Stimulated activated naive CD8-positive, alpha-beta T cell treated with anti-CD3 and anti-CD28 coated beads, Interleukin-15, amount 100 ng/mL, for 72 hours (primary cell): ENCODE data around the gene LAIR1.

Experiments used
- ATAC-seq: fragments of 150-1000 bp; cut with Tn5 transposase; 2 replicates; pipeline ENCODE4 v1.10.0; 2021; ENCODE audit warnings: mild to moderate bottlenecking, moderate library complexity
- DNase-seq, 2 donors: peaks; one replicate each; pipeline ENCODE4 v3.0.0; 2021 to 2022
- H3K27ac Mint-ChIP-seq, 2 donors: one replicate each; pipeline ENCODE4 v1.8.0; 2022; ENCODE audit warnings: mild to moderate bottlenecking in 2 of 2, mixed read lengths in 2 of 2, moderate library complexity in 2 of 2
- H3K27me3 Mint-ChIP-seq: one replicate; pipeline ENCODE4 v1.8.0; 2022; ENCODE audit warnings: mixed read lengths
- H3K4me1 Mint-ChIP-seq: one replicate; pipeline ENCODE4 v1.8.0; 2022; ENCODE audit warnings: mild to moderate bottlenecking, mixed read lengths
- H3K4me3 Mint-ChIP-seq, 2 donors: one replicate each; pipeline ENCODE4 v1.8.0; 2022; ENCODE audit warnings: mild to moderate bottlenecking in 2 of 2, mixed read lengths in 2 of 2, moderate library complexity in 1 of 2
- H3K9me3 Mint-ChIP-seq, 2 donors: one replicate each; pipeline ENCODE4 v1.8.0; 2022; ENCODE audit warnings: mixed read lengths in 2 of 2

The LAIR1 gene

GRCh38 chr19:54364775-54365257, at the start of gene LAIR1:
Gene LAIR1, minus strand, starts transcription at chr19:54364931. Its CDS starts 127 bp downstream, at chr19:54364804.
- Mint-ChIP-seq H3K27ac (peak within 1 kb of the TSS; percentile 82 to 99), H3K4me3 (peak within 1 kb of the TSS; percentile 81 to 99), H3K27me3 (peaks cover 11% of the 10 kb centered on the region), H3K9me3 (no peaks in the 10 kb centered on the region), H3K4me1 (peaks cover 76% of the 10 kb centered on the region)
- DNase-seq (peak; percentile 51 to 63), ATAC-seq (peak; percentile 86)

DNA sequence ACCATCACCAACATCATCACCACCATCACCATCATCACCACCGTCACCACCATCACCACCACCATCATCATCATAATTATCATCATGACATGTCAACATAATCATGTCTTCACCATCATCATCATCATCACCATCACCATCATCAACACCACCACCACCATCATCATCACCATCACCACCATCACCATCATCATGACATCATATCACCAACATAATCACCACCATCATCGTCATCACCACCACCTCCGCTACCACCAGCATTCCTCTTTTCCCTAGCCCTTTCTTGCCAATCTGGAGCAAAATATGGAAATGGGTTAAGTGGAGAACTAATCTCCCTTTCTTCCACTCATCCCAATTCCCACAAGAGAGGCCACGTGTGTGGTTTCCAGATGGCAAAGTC, 49.4 kb upstream of the LAIR1 start:
- H3K4me3 Mint-ChIP-seq: no peak overlapping the region
- peaks cover 18% of the 10 kb centered on the region for H3K4me1 Mint-ChIP-seq
- peaks cover 60% of the 10 kb centered on the region for H3K27me3 Mint-ChIP-seq
- peaks cover 11 to 12% of the 10 kb centered on the region in 2 donors for H3K9me3 Mint-ChIP-seq
- ATAC-seq: no peak
- no peak for DNase-seq
- no peak overlapping the region for H3K27ac Mint-ChIP-seq

GRCh38 chr19:54412877-54413276, 48.1 kb upstream of the LAIR1 start:
- ATAC-seq (no peak), DNase-seq (no peak)
- Mint-ChIP-seq H3K27me3 (peaks cover 59% of the 10 kb centered on the region), H3K4me1 (peaks cover 11% of the 10 kb centered on the region), H3K9me3 (peaks cover 15 to 18% of the 10 kb centered on the region in 2 donors), H3K4me3 (no peak overlapping the region), H3K27ac (no peak overlapping the region)

DNA sequence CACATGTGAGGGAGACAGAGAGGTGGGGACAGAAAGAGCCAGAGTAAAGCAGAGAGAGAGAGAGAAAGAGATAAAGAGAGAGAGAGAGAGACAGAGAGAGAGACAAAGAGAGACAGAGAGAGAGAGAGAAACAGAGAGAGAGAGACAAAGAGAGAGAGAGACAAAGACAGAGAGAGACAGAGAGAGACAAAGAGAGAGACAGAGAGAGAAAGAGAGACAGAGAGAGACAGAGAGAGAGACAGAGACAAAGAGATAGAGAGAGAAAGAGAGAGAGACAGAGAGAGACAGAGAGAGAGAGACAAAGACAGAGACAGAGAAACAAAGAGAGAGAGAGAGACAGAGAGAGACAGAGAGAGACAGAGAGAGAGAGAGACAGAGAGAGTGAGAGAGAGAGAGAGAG, 46.3 kb upstream of the LAIR1 start:
- Mint-ChIP-seq H3K4me3 (no peak overlapping the region), H3K4me1 (no peaks in the 10 kb centered on the region), H3K9me3 (peaks cover 15 to 20% of the 10 kb centered on the region in 2 donors), H3K27ac (no peak overlapping the region), H3K27me3 (peaks cover 43% of the 10 kb centered on the region)
- ATAC-seq: no peak
- no peak for DNase-seq

DNA sequence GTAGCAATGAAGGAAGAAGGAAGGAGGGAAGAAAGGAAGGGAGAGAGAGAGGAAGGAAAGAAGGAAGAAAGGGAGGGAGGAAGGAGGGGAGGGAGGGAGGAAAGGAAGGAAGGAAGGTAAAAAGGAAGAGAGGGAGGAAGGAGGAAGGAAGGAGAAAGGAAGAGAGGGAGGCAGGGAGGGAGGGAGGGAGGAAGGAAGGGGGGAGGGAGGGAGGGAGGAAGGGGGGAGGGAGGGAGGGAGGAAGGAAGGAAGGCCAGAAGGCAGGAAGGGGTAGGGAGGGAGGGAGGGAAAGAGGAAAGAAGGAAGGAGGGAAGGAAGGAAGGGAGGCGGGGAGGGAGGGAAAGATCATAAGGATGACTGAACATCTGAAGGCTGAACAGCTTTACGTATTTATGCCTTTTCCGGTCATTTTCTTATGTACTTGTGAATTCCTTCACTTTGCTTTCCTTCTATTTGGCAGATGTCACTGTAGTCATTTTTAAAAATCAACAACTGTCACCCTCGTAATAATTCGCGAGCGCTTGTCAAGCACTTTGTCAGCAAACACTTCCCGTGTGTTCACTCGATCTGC, 43.8 kb upstream of the LAIR1 start:
- Mint-ChIP-seq H3K9me3 (peaks cover 9 to 10% of the 10 kb centered on the region in 2 donors), H3K4me1 (no peaks in the 10 kb centered on the region), H3K4me3 (no peak overlapping the region), H3K27me3 (peaks cover 38% of the 10 kb centered on the region), H3K27ac (no peak overlapping the region)
- ATAC-seq (no peak), DNase-seq (no peak)

- DNase-seq (no peak), ATAC-seq (no peak)
- H3K27me3 Mint-ChIP-seq: peaks cover 40% of the 10 kb centered on the region
- no peak overlapping the region for H3K27ac Mint-ChIP-seq
- peaks cover 5 to 7% of the 10 kb centered on the region in 2 donors for H3K9me3 Mint-ChIP-seq
- no peak overlapping the region for H3K4me3 Mint-ChIP-seq
- H3K4me1 Mint-ChIP-seq: no peaks in the 10 kb centered on the region
Measured at GRCh38 chr19:54407780-54408179, 43.0 kb upstream of the LAIR1 start.

GRCh38 chr19:54405628-54406027, 40.9 kb upstream of the LAIR1 start:
- Mint-ChIP-seq H3K27me3 (peaks cover 34% of the 10 kb centered on the region), H3K4me1 (no peaks in the 10 kb centered on the region), H3K9me3 (peaks cover 5 to 7% of the 10 kb centered on the region in 2 donors), H3K27ac (peak overlapping the region in 1 of 2 donors; percentile 8), H3K4me3 (no peak overlapping the region)
- DNase-seq (no peak), ATAC-seq (no peak)

DNA sequence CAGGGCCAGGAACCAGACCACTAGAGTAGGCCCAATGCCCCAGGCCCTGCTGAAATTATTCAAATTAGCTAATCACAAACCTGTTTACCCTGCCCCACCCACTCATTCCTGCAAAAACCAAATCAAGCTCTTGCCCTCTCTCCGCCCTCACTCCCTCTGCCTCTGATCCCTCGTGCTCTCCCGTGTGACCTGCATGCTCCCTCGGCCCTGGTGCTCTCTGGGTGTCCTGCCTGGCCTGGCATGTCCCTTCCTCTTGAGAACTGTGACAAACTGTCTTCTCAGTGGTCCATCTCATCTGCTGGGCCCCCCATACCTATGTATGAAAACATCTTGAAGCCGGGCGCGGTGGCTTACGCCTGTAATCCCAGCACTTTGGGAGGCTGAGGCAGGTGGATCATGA, 38.3 kb upstream of the LAIR1 start:
- Mint-ChIP-seq H3K27ac (no peak overlapping the region), H3K9me3 (peaks cover under 1 to 3% of the 10 kb centered on the region in 2 donors)
- no peak for ATAC-seq

DNA sequence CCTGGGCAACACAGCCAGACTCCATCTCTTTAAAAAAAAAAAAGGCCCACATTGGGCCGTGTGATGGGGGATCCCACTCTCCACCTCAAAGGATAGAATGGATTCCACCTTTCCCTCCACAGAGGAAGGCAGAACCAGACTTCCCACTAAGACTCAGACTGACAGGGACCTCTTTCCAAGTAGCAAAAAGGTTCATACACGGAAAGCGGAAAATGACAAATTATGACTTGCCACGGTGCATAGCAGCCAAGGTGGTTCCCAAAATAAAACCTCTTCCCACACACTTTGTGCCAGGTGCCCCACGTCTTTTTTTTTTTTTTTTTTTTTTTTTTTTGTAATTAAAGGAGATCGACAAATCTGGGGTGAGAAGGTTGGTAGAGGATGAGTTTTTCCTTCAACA, 36.2 kb upstream of the LAIR1 start:
- no peaks in the 10 kb centered on the region for H3K4me1 Mint-ChIP-seq
- H3K27me3 Mint-ChIP-seq: peaks cover 23% of the 10 kb centered on the region
- DNase-seq (no peak), ATAC-seq (no peak)
- no peaks in the 10 kb centered on the region for H3K9me3 Mint-ChIP-seq
- no peak overlapping the region for H3K4me3 Mint-ChIP-seq
- no peak overlapping the region for H3K27ac Mint-ChIP-seq

More for the DNA sequence above, 38.3 kb upstream of the LAIR1 start:
- no peak for DNase-seq
- peaks cover 23% of the 10 kb centered on the region for H3K27me3 Mint-ChIP-seq
- no peaks in the 10 kb centered on the region for H3K4me1 Mint-ChIP-seq
- no peak overlapping the region for H3K4me3 Mint-ChIP-seq

DNA sequence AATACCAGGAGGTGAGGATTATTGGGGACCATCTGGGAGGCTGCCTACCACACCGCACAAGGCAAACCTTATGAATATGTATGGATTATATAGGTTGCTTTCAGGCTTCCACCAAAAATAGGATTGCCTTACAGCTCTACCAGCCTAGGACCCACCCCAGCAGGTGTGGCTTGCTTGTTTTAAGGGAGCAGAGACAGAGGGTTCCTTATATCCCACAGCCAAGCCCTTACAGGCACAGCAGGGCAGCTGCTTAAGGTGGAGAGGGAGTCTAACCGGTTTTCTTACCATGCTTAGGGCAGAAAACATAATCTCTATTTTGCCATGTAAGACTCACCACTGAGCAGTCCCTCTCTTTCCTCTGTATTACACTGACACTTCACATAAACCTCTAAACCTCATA, 34.5 kb upstream of the LAIR1 start:
- no peaks in the 10 kb centered on the region for H3K9me3 Mint-ChIP-seq

GRCh38 chr19:54395685-54396084, 31.0 kb upstream of the LAIR1 start:
- peaks cover 8% of the 10 kb centered on the region for H3K27me3 Mint-ChIP-seq

More for the DNA sequence above, 34.5 kb upstream of the LAIR1 start:
- Mint-ChIP-seq H3K27me3 (peaks cover 14% of the 10 kb centered on the region), H3K27ac (no peak overlapping the region), H3K4me1 (no peaks in the 10 kb centered on the region), H3K4me3 (no peak overlapping the region)
- DNase-seq (no peak), ATAC-seq (no peak)

DNA sequence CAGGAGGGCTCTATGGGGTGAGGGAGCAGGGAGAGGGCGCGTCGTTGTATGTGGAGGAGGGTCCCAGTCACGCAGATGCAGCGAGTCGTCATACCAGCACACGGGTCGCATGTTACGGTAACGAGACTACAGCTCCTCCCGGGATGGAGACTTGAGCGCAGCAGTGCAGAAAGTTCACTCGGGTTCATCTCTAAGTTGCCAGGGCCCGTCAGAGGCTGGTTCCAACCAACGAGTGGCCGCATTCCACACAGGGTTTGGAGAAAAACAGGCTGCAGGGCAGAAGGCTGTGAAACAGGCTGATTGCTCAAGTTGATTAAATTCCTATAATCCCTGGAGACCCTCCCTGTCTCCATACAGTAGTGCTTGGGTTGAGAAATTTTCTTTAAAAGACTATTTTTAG, 28.6 kb upstream of the LAIR1 start:
- Mint-ChIP-seq H3K4me3 (no peak overlapping the region), H3K9me3 (no peaks in the 10 kb centered on the region), H3K27ac (no peak overlapping the region), H3K27me3 (peaks cover 8% of the 10 kb centered on the region), H3K4me1 (peaks cover 26% of the 10 kb centered on the region)
- no peak for DNase-seq
- ATAC-seq: no peak

More at GRCh38 chr19:54395685-54396084, 31.0 kb upstream of the LAIR1 start:
- peaks cover 7% of the 10 kb centered on the region for H3K4me1 Mint-ChIP-seq
- no peak overlapping the region for H3K4me3 Mint-ChIP-seq
- no peak for ATAC-seq
- H3K9me3 Mint-ChIP-seq: no peaks in the 10 kb centered on the region
- H3K27ac Mint-ChIP-seq: no peak overlapping the region
- DNase-seq: no peak

DNA sequence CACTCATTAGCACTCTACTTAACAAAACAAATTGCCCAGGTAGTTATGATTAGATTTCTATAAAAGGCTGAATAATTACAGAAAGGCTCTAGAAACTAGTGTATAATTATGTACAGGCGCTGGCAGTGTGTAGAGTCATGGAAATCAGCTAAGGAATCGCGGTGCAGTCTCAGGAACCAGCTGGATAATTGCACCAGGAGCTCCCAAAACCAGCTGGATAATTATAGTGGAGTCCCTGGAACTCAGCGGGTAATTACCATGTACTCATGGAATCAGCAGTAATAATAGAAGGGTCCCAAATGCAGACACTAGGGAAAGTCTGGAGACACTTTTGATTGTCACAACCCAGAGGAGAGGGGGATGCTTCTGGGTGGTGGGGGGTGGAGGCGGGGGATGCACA, 27.4 kb upstream of the LAIR1 start:
- peak overlapping the region in 1 of 2 donors; percentile 63 for H3K27ac Mint-ChIP-seq
- ATAC-seq (no peak), DNase-seq (no peak)
- peaks cover 37% of the 10 kb centered on the region for H3K4me1 Mint-ChIP-seq
- no peaks in the 10 kb centered on the region for H3K9me3 Mint-ChIP-seq
- H3K27me3 Mint-ChIP-seq: peaks cover 8% of the 10 kb centered on the region
- no peak overlapping the region for H3K4me3 Mint-ChIP-seq

DNA sequence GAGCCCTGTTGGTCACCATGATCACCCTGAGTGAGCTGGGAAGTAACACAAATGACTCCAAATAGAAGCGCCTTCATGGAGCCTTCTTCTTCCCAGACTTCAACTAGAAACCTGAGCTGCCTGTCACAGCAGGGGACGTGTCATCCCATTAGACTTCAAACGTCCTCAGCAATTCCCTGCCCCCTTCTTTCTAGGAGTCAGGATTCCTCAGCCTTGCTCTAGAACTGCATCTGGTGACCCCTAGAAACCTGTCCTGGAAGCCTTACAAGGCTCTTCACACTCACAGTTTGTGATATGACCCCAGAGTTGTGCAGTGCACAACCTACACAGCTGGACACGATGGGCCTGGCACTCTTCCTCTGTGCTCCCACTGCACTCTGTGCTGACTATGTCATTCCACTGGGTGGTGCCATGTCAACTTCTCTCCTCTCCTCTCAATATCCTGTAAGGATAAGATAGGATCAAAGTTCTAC, 26.9 kb upstream of the LAIR1 start:
- DNase-seq: no peak
- H3K27ac Mint-ChIP-seq: peak overlapping the region in 1 of 2 donors; percentile 63
- H3K27me3 Mint-ChIP-seq: peaks cover 8% of the 10 kb centered on the region
- H3K9me3 Mint-ChIP-seq: no peaks in the 10 kb centered on the region
- no peak for ATAC-seq
- peaks cover 37% of the 10 kb centered on the region for H3K4me1 Mint-ChIP-seq
- no peak overlapping the region for H3K4me3 Mint-ChIP-seq

DNA sequence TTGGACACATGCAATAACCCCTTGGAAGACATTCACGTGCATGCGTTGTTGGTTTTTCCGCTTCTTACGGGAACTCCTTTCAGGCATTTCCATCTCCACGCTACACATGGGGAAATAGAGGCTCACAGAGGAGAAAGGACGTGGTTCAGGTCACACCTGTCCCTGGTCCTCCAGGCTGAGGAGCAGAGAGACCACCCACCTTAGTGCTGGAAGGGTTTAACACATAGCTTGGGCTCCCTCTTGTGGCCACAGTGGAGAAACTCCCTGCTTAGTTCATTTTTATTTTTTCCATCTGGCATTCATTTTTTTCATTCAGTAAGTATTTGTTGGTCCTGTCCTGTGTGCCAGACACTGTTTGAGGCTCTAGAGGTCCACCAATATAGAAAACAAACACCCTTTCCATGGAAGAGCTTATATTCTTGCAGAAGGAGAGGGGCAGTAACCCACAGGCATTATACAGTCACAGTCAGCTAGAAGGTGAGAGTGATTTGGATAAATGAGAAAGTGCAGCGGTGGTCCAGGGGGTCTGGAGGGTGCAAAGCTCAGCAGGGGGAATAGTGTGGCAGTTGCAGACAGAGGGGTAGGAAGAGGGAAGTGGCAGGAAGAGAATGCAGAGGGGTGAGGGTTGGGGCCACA, 26.3 kb upstream of the LAIR1 start:
- Mint-ChIP-seq H3K4me1 (peaks cover 37% of the 10 kb centered on the region), H3K9me3 (no peaks in the 10 kb centered on the region), H3K27ac (peak overlapping the region in 1 of 2 donors; percentile 65), H3K4me3 (no peak overlapping the region), H3K27me3 (peaks cover 8% of the 10 kb centered on the region)
- DNase-seq: peak; percentile 52 to 59
- ATAC-seq: no peak

DNA sequence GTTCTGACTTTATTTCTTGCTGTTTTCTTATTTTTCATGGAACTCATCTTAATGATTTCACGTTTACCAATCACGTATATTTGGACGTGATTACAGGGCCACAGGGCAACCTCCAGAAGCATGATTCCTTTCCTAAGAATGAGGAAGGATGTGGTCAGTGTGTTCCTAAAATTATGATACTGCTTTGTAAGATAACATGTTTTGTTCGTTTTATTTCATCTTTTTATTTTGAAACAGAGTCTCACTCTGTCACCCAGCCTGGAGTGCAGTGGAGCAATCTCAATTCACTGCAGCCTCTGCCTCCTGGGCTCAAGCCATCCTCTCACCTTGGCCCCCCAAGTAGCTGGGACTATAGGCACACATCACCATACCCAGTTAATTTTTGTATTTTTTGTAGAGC, 24.8 kb upstream of the LAIR1 start:
- DNase-seq (no peak), ATAC-seq (no peak)
- Mint-ChIP-seq H3K27ac (no peak overlapping the region), H3K9me3 (no peaks in the 10 kb centered on the region), H3K4me3 (peak overlapping the region in 1 of 2 donors; percentile 17), H3K27me3 (peaks cover 15% of the 10 kb centered on the region), H3K4me1 (peaks cover 37% of the 10 kb centered on the region)
